ENCODE data around the gene ITGAE.

DNA sequence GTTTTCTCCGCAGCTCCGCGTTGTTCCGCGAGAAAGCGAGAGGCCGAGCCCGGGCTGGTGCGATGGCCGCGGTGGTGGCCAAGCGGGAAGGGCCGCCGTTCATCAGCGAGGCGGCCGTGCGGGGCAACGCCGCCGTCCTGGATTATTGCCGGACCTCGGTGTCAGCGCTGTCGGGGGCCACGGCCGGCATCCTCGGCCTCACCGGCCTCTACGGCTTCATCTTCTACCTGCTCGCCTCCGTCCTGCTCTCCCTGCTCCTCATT is 132.0 kb downstream of the ITGAE start:
- TF ChIP-seq OSR1 (CRISPR knock-in tag; IDR thresholded peaks at IDR 0.05) (no peak), ZNF8 (CRISPR knock-in tag; IDR thresholded peaks at IDR 0.05) (no peak), TOX (CRISPR knock-in tag; IDR thresholded peaks at IDR 0.05; ENCODE audit: borderline replicate concordance) (no peak), TCF4 (CRISPR knock-in tag; IDR thresholded peaks at IDR 0.05; ENCODE audit: borderline replicate concordance) (no peak)
- TF ChIP-seq, protein P1, sequence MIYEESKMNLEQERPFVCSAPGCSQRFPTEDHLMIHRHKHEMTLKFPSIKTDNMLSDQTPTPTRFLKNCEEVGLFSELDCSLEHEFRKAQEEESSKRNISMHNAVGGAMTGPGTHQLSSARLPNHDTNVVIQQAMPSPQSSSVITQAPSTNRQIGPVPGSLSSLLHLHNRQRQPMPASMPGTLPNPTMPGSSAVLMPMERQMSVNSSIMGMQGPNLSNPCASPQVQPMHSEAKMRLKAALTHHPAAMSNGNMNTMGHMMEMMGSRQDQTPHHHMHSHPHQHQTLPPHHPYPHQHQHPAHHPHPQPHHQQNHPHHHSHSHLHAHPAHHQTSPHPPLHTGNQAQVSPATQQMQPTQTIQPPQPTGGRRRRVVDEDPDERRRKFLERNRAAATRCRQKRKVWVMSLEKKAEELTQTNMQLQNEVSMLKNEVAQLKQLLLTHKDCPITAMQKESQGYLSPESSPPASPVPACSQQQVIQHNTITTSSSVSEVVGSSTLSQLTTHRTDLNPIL (CRISPR knock-in tag; IDR thresholded peaks at IDR 0.05; ENCODE audit: low read depth) = no peak
